Measurements from ENCODE around the gene TOGARAM2.

Gene TOGARAM2

GRCh38 chr2:28991460-28991859 lies 10.4 kb downstream of the TOGARAM2 start:
- DNase-seq, result no peak
- H3K4me1 ChIP-seq, result no peaks in the 10 kb centered on the region
- no peak for TF ChIP-seq CTCF (IDR thresholded peaks at IDR 0.05; ENCODE audit: low read depth, low read length)
- H3K36me3 ChIP-seq, result no peaks in the 10 kb centered on the region
- no peak overlapping the region for H3K4me3 ChIP-seq (ENCODE audit: low read depth, low read length)
- H3K27me3 ChIP-seq, result no peaks in the 10 kb centered on the region
- no peaks in the 10 kb centered on the region for H3K9me3 ChIP-seq

DNA sequence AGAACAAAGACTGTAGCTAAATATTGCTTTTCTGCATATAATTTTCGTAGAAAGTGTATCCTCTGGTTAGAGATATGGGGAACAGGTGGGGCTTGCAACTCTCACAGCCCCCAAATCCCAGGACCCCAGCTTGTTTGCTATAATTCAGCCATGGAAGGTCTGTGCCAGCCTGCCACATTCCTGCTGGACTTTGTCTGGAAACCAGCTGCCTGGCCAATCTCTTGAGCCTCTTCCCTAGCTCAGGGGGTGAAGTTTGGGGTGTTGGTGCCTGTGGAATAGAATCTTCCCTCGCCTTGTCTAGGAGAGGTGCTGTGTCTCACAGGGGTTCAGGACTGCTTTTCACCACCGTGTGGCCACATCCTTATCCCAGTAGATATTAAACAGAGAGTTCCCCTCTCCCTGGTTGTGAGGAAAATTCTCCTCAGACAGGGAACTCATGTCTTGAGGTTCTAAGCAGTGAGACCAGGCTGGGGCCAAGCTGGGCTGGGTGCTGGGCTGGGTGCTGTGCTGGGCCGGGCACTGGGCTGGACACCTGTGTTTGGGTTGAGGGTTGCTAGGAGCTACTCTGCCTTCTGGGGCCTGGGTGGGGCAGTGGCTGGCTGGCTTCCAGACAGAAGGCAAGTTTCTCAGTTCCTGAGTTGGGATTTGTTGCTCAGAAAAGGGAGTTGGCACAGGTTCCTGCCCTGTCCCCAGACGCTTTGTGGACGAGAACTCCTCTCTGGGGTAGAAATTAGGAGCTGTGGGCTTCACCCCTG lies 12.3 kb downstream of the TOGARAM2 start:
- Histone ChIP-seq H3K9me3 (no peaks in the 10 kb centered on the region), H3K4me1 (no peaks in the 10 kb centered on the region), H3K4me3 (ENCODE audit: low read depth, low read length) (no peak overlapping the region), H3K27me3 (no peaks in the 10 kb centered on the region), H3K36me3 (no peaks in the 10 kb centered on the region)
- TF ChIP-seq CTCF (IDR thresholded peaks at IDR 0.05; ENCODE audit: low read depth, low read length), result no peak
- no peak for DNase-seq

DNA sequence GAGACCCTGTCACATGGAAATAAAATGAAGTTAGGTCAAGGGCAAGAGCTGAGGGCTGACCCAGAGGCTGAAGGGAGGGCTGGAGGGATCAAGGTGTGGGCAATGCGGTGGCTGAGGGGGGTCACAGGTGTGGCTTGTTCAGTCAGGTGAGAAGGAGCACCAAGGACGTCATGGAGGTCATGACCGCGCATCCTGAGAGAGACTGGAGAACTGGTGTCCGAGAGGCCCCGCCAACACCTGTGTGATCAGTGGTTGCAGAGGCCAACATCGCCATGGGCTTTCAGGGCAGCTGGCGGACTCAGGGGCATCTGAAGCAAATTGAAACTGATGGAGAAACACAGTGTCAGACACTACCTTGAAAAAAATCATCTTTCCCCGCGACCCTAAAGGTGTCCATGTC lies 13.0 kb downstream of the TOGARAM2 start:
- no peak for TF ChIP-seq CTCF (IDR thresholded peaks at IDR 0.05; ENCODE audit: low read depth, low read length)
- Histone ChIP-seq H3K4me1 (no peaks in the 10 kb centered on the region), H3K9me3 (no peaks in the 10 kb centered on the region), H3K4me3 (ENCODE audit: low read depth, low read length) (no peak overlapping the region), H3K36me3 (no peaks in the 10 kb centered on the region), H3K27me3 (no peaks in the 10 kb centered on the region)
- DNase-seq, result no peak

GRCh38 chr2:28994679-28995078 lies 13.6 kb downstream of the TOGARAM2 start:
- no peak for TF ChIP-seq CTCF (IDR thresholded peaks at IDR 0.05; ENCODE audit: low read depth, low read length)

DNA sequence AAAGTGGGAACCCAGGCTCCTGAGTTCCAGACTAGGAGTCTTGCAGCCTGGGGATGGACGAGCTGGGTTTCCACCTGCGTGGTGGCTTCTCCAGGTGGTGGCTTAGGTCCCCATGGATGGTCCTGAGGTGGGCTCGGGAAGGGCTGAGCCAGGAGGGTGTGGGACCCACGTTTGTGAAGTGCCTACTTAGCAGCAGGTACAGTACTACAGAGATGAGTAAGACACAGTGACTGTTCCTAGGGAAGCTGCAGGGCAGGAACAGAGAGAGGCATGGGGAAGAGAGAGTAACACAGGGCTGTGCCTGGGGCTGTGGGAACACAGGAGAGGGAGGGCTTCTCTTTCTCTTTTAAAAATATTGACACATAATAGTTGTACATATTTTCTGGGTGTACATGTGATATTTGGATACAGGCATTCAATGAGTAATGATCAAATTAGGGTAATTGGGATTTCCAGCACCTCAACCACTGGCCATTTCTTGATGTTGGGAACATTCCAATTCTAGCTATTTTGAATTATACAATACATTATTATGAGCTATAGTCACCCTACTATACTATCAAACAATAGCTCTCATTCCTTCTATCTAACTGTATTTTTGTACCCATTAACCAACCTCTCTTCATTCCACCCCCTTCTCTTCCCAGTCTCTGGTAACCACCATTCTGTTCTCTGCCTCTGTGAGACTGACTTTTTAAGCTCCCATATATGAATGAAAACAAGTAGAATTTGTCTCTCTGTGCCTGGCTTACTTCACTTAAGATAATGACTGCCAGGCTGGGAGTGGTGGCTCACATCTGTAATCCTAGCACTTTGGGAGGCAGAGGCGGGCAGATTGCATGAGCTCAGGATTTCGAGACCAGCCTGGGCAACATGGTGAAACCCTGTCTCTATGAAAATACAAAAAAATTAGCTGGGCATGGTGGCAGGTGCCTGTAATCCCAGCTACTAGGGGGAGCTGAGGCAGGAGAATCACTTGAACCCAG lies 15.0 kb downstream of the TOGARAM2 start:
- H3K36me3 ChIP-seq, result no peaks in the 10 kb centered on the region
- H3K4me1 ChIP-seq, result no peaks in the 10 kb centered on the region
- H3K9me3 ChIP-seq, result no peaks in the 10 kb centered on the region
- H3K27me3 ChIP-seq, result no peaks in the 10 kb centered on the region
- TF ChIP-seq CTCF (IDR thresholded peaks at IDR 0.05; ENCODE audit: low read depth, low read length), result no peak
- no peak for DNase-seq
- no peak overlapping the region for H3K4me3 ChIP-seq (ENCODE audit: low read depth, low read length)

More at GRCh38 chr2:28994679-28995078, 13.6 kb downstream of the TOGARAM2 start:
- no peaks in the 10 kb centered on the region for H3K4me1 ChIP-seq
- no peaks in the 10 kb centered on the region for H3K27me3 ChIP-seq
- no peaks in the 10 kb centered on the region for H3K9me3 ChIP-seq
- no peaks in the 10 kb centered on the region for H3K36me3 ChIP-seq
- H3K4me3 ChIP-seq (ENCODE audit: low read depth, low read length), result no peak overlapping the region
- no peak for DNase-seq

Measured in BE2C (cell line).